SW480 (cell line): ENCODE data around the gene CBFA2T2.
"Not testable (repeated sequence)": the region's sequence is repeated elsewhere in the genome, so short reads cannot be mapped to it uniquely, and the experiment has no call there.

Experiments used
- DNase-seq: peaks from one replicate; pipeline ENCODE4 v3.0.0-alpha.2; 2016; ENCODE audit warnings: low spot score

The CBFA2T2 gene

GRCh38 chr20:33549229-33549999 is 59.5 kb downstream of the CBFA2T2 start:
- DNase-seq = no peak

- DNase-seq = no peak
These were observed 61.9 kb downstream of the CBFA2T2 start for GRCh38 chr20:33551778-33552177.

GRCh38 chr20:33552519-33552918 is 62.6 kb downstream of the CBFA2T2 start:
- no peak for DNase-seq

GRCh38 chr20:33553516-33553915 is 63.6 kb downstream of the CBFA2T2 start:
- DNase-seq = no peak

- peak; percentile 96 for DNase-seq
These were observed 65.1 kb downstream of the CBFA2T2 start for GRCh38 chr20:33554914-33555420.

- DNase-seq = no peak
These were observed 65.9 kb downstream of the CBFA2T2 start for GRCh38 chr20:33555755-33556154.

- DNase-seq = no peak
These were observed 66.3 kb downstream of the CBFA2T2 start for GRCh38 chr20:33556246-33556645.

GRCh38 chr20:33558348-33559144 is 68.7 kb downstream of the CBFA2T2 start:
- DNase-seq = no peak

GRCh38 chr20:33559212-33559611 is 69.3 kb downstream of the CBFA2T2 start:
- no peak for DNase-seq

- no peak for DNase-seq
These were observed 70.1 kb downstream of the CBFA2T2 start for GRCh38 chr20:33560026-33560425.

- not testable (repeated sequence) for DNase-seq
These were observed 71.2 kb downstream of the CBFA2T2 start for GRCh38 chr20:33561053-33561452.

- DNase-seq = peak; percentile 67
These were observed 72.1 kb downstream of the CBFA2T2 start for GRCh38 chr20:33561692-33562601.

GRCh38 chr20:33563788-33564187 is 73.9 kb downstream of the CBFA2T2 start:
- DNase-seq = no peak

GRCh38 chr20:33566781-33567603 is 77.1 kb downstream of the CBFA2T2 start:
- no peak for DNase-seq

GRCh38 chr20:33567949-33568348 is 78.1 kb downstream of the CBFA2T2 start:
- no peak for DNase-seq

GRCh38 chr20:33568378-33568777 is 78.5 kb downstream of the CBFA2T2 start:
- peak; percentile 68 for DNase-seq

- DNase-seq = no peak
These were observed 79.2 kb downstream of the CBFA2T2 start for GRCh38 chr20:33568868-33569801.

- no peak for DNase-seq
These were observed 80.0 kb downstream of the CBFA2T2 start for GRCh38 chr20:33569802-33570391.

GRCh38 chr20:33570743-33571142 is 80.8 kb downstream of the CBFA2T2 start:
- DNase-seq = no peak

GRCh38 chr20:33573268-33573667 is 83.4 kb downstream of the CBFA2T2 start:
- DNase-seq = not testable (repeated sequence)
